Mesangial cell (primary cell): ENCODE measurements around the gene CEP83. TPM values are rescaled to one million over a fixed set of nuclear protein-coding genes. Genes with fewer than 3 reads are reported as not detected.

ENCODE experiments used
- total RNA-seq: library from RNA; depleted of rRNA; stranded (reverse); fragments of >200 nt; gene quantifications from 2 replicates; pipeline ENCODE4 v1.2.3, GENCODE V29; 2015

Gene CEP83
- 4.1 and 4.7 TPM in 2 replicates for total RNA-seq

DNA sequence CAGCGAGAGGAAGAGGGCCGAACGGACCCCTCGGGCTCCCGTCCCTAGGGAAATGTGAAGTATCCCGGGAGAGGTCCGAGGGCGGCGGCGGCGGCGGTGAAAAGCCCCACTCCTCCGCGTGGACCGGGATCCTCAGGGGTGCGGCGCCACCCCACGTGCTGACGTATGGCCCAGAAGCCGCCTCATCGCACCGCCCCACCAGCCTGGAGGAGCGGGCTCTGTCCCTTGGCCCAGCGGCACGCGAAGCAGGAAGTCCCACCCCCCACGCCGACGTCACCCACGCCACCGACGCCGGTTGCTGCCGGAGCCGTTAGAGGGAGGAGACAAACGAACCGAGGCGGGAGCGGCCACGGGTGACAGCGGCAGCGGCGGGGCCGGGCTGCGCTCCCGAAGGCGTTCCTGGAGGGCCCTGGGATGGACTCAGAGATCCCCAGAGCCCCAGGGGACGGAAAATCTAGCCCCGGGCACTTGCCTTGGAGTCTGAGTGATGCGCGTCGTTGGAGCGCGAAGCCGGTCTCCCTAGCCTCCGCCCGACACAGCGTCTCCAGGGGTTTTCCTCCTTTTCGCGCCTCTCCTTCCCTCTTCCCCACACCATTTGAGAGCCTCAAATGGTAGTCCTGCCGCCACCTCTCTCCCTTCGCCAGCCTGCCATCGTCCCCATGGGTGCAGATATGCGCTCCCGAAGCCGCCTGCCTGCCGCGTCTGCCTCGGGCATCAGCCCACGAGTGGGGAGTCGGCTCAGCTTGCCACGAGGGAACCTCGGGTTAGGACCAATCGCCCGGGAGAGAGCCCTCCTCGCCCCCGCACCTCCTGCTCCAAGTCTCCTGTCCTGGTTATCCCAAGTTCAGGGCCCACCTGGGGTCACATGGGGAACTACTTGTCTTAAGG is at the start of gene CEP83:
CEP83 (minus strand) TSS at position 140 of the 888 bp plus-strand sequence. CDS start 47,377 bp downstream, outside the sequence.

Other genes with a start within 250 kb of the CEP83 start
- 4.9 TPM in 2 replicates for gene TMCC3, start 190.7 kb upstream of the CEP83 start, total RNA-seq